SHP77 (cell line): ENCODE measurements around the gene EYA2.

ENCODE experiments used
- DNase-seq, 2 experiments: peaks; one replicate each; lab custom pipeline; 2025; lab: John Stamatoyannopoulos, UW

EYA2 gene

DNA sequence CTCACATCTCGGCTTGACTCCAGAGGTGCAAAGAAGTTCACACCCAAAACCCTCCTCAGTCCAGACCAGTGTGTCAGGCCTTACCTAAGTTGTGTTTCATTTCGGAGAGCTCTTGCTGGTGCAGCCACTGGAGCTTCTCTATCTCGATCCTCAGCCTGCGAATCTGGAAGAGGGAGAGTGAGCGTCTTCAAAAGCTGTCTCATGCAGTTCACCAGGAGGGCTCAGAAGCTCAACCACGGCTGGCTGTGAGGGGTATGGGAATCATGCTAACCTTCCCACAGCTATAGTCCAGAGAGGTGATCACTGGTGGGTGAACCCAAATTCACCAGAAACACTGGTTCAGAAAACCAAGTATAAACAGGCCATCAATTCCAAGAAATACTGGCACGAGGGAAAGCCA lies 332.5 kb downstream of the EYA2 start:
- DNase-seq, result no peak

DNA sequence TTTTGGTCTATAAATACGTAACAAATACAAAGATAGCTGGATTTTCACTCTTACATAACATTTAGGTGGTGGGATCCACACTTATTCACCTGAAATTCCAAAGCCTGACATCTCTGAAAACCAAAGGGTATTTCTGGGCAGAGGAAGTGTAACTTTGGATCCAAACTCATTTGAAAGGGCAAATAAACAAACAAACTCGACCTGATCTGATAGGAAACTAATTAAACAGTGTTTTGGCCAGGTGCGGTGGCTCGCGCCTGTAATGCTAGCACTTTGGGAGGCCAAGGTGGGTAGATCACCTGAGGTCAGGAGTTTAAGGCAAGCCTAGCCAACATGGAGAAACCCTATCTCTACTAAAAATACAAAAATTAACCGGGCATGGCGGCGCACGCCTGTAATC lies 332.9 kb downstream of the EYA2 start:
- no peak for DNase-seq

DNA sequence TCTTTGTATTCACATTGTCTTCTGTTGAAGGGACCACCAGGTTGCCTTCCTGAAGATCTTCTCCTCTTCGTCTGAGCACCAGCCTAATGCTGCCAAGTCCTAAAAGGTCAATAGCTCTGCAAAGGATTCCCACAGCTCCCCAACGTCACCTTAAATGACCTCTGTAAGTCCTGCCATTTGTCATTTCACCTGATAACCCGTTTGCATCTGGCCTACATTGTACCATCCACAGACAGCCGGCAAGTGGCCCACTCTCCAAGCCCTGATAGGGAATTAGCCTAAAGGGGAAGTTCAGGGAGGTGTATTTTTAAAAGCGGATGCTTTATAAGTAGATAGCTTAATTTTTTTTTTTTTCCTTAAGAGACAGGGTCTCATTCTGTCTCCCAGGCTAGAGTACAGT lies 334.0 kb downstream of the EYA2 start:
- no peak for DNase-seq

DNA sequence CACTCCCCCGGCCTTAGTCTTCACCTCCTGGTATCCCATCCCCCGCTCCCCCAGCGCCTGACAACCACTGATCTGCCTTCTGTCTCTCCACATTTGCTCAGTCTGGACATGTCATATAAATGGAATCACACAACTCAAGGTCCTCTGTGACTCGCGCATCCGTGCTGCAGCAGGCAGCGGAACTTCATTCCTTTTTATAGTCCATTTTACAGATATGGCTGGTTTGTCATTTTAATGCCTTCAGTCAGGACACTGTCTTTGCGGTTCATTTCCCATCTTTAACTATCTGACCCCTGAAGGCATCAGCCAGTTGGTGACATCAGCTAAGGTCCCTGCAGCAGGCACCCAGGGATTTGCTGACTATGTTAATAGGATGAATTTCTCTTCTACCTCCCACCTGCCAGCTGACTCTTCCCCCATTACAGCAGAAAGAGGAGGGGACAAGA lies 336.2 kb downstream of the EYA2 start:
- no peak for DNase-seq

DNA sequence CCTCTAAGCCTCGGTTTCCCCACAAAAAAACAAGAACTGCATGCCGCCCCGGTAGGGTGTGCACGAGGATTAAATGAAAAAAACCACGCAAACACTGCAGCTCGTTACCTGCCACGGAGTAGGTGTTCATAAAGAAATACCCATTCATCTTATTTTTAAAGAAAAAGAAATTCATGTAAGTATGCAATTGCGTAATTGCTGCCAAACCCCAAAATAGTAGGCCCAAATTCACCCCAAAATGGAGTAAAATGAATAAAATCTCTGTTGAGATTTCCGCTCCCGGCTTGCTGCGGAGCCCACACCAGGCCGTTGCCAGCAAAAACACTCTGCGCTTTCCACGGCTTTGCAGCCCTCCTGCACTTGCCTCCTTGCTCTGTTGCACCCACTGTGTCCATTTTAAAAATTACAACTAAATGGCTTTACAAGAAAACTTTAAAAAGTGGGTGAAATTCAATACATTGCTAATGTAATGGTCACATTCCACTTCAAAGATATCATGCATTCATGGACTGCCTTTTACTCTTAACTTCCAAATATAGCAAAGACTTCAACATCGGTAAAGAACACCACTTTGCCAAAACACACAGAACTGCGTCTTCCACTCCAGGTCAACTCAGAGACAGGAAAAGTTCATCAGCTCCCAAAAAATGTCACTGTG lies 336.9 kb downstream of the EYA2 start:
- no peak for DNase-seq

DNA sequence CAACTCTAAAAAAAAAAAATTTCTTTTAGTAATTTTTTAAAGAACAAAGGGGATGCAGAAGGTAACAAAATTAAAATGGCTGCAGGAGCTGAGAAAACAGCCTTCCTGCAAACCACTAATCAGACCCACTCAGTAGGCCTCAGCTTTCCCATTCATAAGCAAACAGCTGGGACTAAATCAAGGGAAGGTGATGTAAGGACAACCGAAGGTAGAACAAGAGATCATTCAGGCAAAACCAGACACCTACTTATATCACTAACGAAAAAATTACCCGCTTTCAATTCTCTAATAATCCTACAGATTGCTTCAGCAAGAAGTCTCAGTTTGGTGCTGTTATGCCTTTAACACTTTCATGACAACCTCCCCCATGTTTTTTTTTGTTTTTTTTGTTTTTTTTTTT lies 337.9 kb downstream of the EYA2 start:
- no peak for DNase-seq

DNA sequence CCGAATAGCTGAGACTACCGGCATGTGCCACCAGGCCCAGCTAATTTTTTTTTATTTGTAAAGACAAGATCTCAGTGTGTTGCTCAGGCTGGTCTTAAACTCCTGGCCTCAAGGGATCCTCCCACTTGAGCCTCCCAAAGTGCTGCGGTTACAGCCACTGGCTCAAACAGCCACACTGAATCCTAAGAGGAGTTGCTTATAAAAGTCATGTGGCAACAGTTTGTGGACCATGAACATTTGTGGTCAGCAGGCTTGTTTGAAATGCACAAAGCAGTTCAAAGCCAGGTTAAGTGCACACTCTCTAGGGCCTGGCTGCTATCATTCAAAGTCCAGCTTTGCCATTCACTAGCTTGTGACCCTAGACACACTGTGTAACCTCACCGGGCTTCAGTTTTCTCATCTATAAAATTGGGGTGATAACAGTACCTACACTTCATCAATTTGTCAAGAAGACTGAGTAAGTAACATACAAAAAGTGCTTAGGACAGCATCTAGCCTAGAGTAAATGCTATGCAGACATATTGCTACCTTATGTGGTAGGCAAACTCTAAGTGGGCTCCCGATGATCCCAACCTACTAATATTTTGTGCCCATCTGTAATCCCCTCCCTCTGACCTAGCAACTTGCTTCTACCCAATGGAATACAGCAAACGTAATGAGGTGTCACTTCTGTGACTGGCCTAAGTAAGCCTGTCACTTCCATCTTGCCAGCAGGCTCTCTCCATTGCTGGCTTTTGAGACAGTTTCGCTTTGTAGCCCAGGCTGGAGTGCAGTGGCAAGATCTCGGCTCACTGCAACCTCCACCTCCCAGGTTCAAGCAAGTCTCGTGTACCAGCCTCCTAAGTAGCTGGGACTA lies 338.9 kb downstream of the EYA2 start:
- no peak for DNase-seq

DNA sequence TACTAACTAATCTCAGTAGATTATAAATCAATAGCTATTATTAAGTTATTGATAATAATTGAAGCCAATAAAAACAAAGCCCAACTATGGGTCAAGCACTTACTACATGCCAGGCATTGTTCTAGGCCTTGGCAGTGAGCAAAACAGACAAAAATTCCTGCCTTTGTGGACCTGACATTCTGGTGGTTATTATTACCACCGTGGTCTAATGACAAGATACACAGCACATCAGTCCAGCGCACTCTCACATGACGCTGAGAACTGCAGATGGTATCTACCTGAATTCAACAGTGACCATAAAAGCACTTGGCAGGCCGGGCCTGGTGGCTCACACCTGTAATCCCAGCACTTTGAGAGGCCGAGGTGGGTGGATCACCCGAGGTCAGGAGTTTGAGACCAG lies 340.5 kb downstream of the EYA2 start:
- DNase-seq, result no peak

DNA sequence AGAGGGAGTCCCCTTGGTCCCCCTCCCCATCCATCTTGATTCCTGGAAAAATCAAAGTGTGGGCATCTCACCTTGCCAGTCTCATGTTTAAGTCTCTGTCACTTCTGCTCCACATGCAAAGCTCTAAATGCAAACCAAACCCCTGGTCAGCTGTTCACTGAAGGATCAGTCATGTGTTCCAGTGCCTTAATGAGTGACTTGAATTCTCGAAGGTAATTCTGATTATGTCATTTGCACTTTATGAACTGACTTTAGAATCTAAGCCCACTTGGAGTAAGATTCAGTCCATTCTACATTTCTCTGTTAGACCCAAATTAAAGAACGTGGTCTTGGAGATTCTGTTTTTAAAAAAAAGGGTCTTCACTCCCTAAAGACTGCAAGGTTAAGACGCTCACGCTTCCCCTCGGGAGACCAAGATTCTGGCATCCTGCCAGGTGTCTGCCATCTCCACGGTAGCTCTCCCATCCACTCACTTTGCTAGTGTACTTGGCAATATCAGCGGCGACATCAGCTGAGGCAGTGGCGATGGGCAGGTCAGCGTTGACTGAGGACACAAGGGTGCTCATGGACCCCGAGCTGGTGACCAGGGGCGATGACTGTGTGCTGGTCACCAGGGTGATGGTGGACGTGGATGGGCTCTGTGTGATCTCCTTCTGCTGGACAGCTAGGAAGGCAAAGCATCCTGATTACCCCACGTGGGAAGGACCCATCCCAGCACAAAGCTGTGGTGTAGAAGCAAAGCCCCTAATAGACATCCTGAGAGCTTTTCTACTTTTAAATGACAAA lies 341.4 kb downstream of the EYA2 start:
- DNase-seq, result no peak

DNA sequence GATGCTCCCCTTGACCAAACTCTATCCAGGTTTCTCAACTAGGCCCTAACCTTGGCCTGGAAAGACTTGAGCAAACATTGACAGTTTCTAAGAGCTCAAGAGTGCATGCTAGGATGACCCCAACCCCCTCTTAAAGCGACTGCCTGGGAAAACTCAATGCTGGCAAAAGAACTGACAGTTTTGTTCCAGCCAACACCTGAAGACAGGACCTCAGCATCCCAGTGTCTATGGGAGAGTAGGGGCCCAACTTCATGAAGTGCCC lies 341.9 kb downstream of the EYA2 start:
- DNase-seq, result no peak

DNA sequence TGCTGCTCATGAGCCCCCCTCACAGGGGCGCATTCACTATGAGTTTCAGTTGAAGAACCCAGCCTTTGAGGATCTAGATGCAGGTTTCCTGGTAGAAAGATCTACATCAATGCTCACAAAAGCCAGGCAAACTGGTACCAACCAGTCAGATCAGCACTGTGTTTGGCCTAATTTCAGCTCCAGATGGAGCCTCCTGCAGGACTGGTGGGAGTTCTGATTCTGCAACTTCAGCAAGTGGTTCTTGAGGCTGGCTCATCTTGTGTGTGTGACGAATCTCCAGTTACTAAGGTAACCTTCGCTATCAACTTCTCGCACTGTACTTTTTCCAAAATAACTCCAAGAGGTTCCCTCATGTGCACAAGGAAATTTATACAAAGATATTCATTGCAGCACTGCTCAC lies 343.1 kb downstream of the EYA2 start:
- no peak for DNase-seq
